ENCODE data around the gene WDR18. TPM values are rescaled to one million over a fixed set of nuclear protein-coding genes. Genes with fewer than 3 reads are reported as not detected.

The WDR18 gene
- total and polyA plus RNA-seq, 2 donors (not counting 1 experiment from before 2014, with no cell fraction given): 10.0 to 42.3 TPM

GRCh38 chr19:1013218-1013617 lies 29.1 kb downstream of the WDR18 start:
- Histone ChIP-seq H3K36me3 (ENCODE audit: control insufficient read depth, insufficient read depth, low read length) (peaks cover 26% of the 10 kb centered on the region), H3K79me2 (ENCODE audit: control insufficient read depth, insufficient read depth, low read length) (peaks cover 58% of the 10 kb centered on the region), H2AFZ (ENCODE audit: low read length) (no peak overlapping the region), H3K4me3 (replicated peaks in 1 of 4; ENCODE audit: control extremely low read depth in 1 of 4, insufficient read depth in 1 of 4, low read depth in 3 of 4, low read length in 4 of 4) (no peak overlapping the region), H3K27ac (ENCODE audit: insufficient read depth, low read length) (no peak overlapping the region), H3K9me3 (ENCODE audit: control insufficient read depth, insufficient read depth, low read depth, low read length) (no peaks in the 10 kb centered on the region), H3K9ac (ENCODE audit: insufficient read depth, low read length) (no peak overlapping the region), H3K4me2 (ENCODE audit: extremely low read depth, insufficient read depth, low read length) (no peak overlapping the region), H3K4me1 (ENCODE audit: control insufficient read depth, extremely low read depth, insufficient read depth, low read length) (peaks cover 34% of the 10 kb centered on the region), H3K27me3 (ENCODE audit: control insufficient read depth, insufficient read depth, low read length) (no peaks in the 10 kb centered on the region), H4K20me1 (ENCODE audit: control insufficient read depth, extremely low read depth, insufficient read depth, low read length) (peaks cover 1% of the 10 kb centered on the region)
- TF ChIP-seq, protein P1, sequence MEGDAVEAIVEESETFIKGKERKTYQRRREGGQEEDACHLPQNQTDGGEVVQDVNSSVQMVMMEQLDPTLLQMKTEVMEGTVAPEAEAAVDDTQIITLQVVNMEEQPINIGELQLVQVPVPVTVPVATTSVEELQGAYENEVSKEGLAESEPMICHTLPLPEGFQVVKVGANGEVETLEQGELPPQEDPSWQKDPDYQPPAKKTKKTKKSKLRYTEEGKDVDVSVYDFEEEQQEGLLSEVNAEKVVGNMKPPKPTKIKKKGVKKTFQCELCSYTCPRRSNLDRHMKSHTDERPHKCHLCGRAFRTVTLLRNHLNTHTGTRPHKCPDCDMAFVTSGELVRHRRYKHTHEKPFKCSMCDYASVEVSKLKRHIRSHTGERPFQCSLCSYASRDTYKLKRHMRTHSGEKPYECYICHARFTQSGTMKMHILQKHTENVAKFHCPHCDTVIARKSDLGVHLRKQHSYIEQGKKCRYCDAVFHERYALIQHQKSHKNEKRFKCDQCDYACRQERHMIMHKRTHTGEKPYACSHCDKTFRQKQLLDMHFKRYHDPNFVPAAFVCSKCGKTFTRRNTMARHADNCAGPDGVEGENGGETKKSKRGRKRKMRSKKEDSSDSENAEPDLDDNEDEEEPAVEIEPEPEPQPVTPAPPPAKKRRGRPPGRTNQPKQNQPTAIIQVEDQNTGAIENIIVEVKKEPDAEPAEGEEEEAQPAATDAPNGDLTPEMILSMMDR (conservative IDR thresholded peaks at IDR 0.05 in 1 of 2, IDR thresholded peaks at IDR 0.05 in 1 of 2; ENCODE audit: low read depth in 1 of 2, low read length in 2 of 2): no peak
- TF ChIP-seq EZH2 (IDR thresholded peaks at IDR 0.05; ENCODE audit: low read length, missing control alignments): no peak
- DNase-seq (ENCODE audit: low read depth in 2 of 2): no peak

- H3K36me3 ChIP-seq (ENCODE audit: control insufficient read depth, insufficient read depth, low read length): peaks cover 26% of the 10 kb centered on the region
- no peak for TF ChIP-seq EZH2 (IDR thresholded peaks at IDR 0.05; ENCODE audit: low read length, missing control alignments)
- TF ChIP-seq, protein P1 (conservative IDR thresholded peaks at IDR 0.05 in 1 of 2, IDR thresholded peaks at IDR 0.05 in 1 of 2; ENCODE audit: low read depth in 1 of 2, low read length in 2 of 2): no peak
- no peaks in the 10 kb centered on the region for H3K27me3 ChIP-seq (ENCODE audit: control insufficient read depth, insufficient read depth, low read length)
- DNase-seq (ENCODE audit: low read depth in 2 of 2): no peak
- peaks cover 69% of the 10 kb centered on the region for H3K79me2 ChIP-seq (ENCODE audit: control insufficient read depth, insufficient read depth, low read length)
- no peak overlapping the region for H2AFZ ChIP-seq (ENCODE audit: low read length)
- no peak overlapping the region for H3K9ac ChIP-seq (ENCODE audit: insufficient read depth, low read length)
- H4K20me1 ChIP-seq (ENCODE audit: control insufficient read depth, extremely low read depth, insufficient read depth, low read length): peaks cover 1% of the 10 kb centered on the region
- no peak overlapping the region for H3K4me3 ChIP-seq (replicated peaks in 1 of 4; ENCODE audit: control extremely low read depth in 1 of 4, insufficient read depth in 1 of 4, low read depth in 3 of 4, low read length in 4 of 4)
- H3K27ac ChIP-seq (ENCODE audit: insufficient read depth, low read length): no peak overlapping the region
- H3K4me1 ChIP-seq (ENCODE audit: control insufficient read depth, extremely low read depth, insufficient read depth, low read length): peaks cover 28% of the 10 kb centered on the region
- no peak overlapping the region for H3K4me2 ChIP-seq (ENCODE audit: extremely low read depth, insufficient read depth, low read length)
- no peaks in the 10 kb centered on the region for H3K9me3 ChIP-seq (ENCODE audit: control insufficient read depth, insufficient read depth, low read depth, low read length)
These were observed 30.3 kb downstream of the WDR18 start for GRCh38 chr19:1014161-1015060.

DNA sequence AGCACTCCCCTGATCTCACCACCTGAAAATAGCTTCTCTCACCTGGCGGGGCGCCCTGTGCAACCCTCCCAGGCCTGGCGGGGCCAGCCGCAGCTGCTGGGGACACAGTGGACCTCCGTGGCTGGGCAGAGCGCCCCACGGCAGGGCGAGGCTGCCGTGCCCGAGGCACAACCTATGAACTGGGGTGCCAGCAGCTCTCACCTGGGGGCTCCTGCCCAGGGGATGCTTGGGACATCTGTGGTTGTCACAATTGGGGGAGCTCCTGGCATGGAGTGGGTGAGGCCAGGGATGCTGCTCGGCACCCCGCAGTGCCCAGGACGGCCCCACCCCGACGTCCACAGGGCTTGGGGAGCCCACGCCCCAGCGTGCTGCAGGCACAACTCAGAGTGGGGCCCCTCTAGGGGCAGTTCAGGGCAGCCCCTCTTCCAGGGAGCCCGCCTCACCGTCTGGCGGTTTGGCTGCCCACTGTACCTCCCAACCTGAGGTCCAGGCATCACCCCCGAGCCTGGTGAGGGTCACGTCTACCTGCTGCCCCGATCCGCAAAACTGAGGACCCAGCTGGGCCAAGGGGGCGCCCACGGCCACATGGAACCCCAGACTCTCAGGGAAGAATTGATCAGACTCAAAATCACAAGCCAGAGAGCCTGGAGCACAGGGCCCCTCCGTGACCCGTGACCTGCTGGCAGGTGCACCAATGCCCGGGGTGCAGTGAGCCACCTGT lies 31.1 kb downstream of the WDR18 start:
- Histone ChIP-seq H3K4me2 (ENCODE audit: extremely low read depth, insufficient read depth, low read length) (no peak overlapping the region), H3K27me3 (ENCODE audit: control insufficient read depth, insufficient read depth, low read length) (no peaks in the 10 kb centered on the region), H3K79me2 (ENCODE audit: control insufficient read depth, insufficient read depth, low read length) (peaks cover 78% of the 10 kb centered on the region), H3K9ac (ENCODE audit: insufficient read depth, low read length) (no peak overlapping the region), H4K20me1 (ENCODE audit: control insufficient read depth, extremely low read depth, insufficient read depth, low read length) (peaks cover 1% of the 10 kb centered on the region), H3K36me3 (ENCODE audit: control insufficient read depth, insufficient read depth, low read length) (peaks cover 26% of the 10 kb centered on the region), H3K27ac (ENCODE audit: insufficient read depth, low read length) (no peak overlapping the region), H3K9me3 (ENCODE audit: control insufficient read depth, insufficient read depth, low read depth, low read length) (no peaks in the 10 kb centered on the region), H3K4me3 (replicated peaks in 1 of 4; ENCODE audit: control extremely low read depth in 1 of 4, insufficient read depth in 1 of 4, low read depth in 3 of 4, low read length in 4 of 4) (no peak overlapping the region), H2AFZ (ENCODE audit: low read length) (no peak overlapping the region), H3K4me1 (ENCODE audit: control insufficient read depth, extremely low read depth, insufficient read depth, low read length) (peaks cover 22% of the 10 kb centered on the region)
- no peak for DNase-seq (ENCODE audit: low read depth in 2 of 2)
- TF ChIP-seq EZH2 (IDR thresholded peaks at IDR 0.05; ENCODE audit: low read length, missing control alignments): no peak
- TF ChIP-seq, protein P1 (conservative IDR thresholded peaks at IDR 0.05 in 1 of 2, IDR thresholded peaks at IDR 0.05 in 1 of 2; ENCODE audit: low read depth in 1 of 2, low read length in 2 of 2): no peak

Measured in fibroblast of lung (primary cell).